ENCODE measurements around the gene CERS2. TPM values are rescaled to one million over a fixed set of nuclear protein-coding genes. Genes with fewer than 3 reads are reported as not detected.

The CERS2 gene
- total and polyA plus RNA-seq, 9 donors = 91.9 to 339 (median 156) TPM

DNA sequence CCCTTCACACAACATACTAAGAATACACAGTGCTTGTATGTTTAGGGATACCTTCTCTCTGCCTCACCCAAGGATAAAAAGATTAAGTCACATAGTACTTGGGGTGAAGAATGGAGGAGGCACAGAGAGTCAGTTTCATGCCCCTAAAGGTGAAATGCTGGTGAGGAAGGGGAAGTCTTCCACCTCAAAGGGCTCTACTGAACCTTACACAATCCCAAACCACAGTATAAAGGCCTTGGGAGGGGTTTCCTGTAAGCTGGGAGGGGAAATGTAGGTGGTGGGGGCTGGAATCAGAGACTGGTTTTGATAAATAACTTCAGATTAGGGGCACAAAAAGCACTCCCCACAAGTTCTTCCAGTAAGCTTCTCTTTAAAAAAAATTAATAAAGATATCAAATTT is 28.5 kb upstream of the CERS2 start:
- Histone ChIP-seq H3K27ac (no peak overlapping the region), H3K27me3 (no peaks in the 10 kb centered on the region), H3K4me1 (ENCODE audit: insufficient read depth) (peaks cover 9% of the 10 kb centered on the region), H3K4me3 (no peak overlapping the region), H3K9me3 (no peaks in the 10 kb centered on the region), H3K36me3 (no peaks in the 10 kb centered on the region)
- TF ChIP-seq EP300 (IDR thresholded peaks at IDR 0.05) = no peak
- no peak for TF ChIP-seq POLR2A (IDR thresholded peaks at IDR 0.05)
- TF ChIP-seq, protein P1, sequence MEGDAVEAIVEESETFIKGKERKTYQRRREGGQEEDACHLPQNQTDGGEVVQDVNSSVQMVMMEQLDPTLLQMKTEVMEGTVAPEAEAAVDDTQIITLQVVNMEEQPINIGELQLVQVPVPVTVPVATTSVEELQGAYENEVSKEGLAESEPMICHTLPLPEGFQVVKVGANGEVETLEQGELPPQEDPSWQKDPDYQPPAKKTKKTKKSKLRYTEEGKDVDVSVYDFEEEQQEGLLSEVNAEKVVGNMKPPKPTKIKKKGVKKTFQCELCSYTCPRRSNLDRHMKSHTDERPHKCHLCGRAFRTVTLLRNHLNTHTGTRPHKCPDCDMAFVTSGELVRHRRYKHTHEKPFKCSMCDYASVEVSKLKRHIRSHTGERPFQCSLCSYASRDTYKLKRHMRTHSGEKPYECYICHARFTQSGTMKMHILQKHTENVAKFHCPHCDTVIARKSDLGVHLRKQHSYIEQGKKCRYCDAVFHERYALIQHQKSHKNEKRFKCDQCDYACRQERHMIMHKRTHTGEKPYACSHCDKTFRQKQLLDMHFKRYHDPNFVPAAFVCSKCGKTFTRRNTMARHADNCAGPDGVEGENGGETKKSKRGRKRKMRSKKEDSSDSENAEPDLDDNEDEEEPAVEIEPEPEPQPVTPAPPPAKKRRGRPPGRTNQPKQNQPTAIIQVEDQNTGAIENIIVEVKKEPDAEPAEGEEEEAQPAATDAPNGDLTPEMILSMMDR (IDR thresholded peaks at IDR 0.05) = no peak
- no peak for DNase-seq
- intact Hi-C loops (cut with DNase I) = no loop called here

DNA sequence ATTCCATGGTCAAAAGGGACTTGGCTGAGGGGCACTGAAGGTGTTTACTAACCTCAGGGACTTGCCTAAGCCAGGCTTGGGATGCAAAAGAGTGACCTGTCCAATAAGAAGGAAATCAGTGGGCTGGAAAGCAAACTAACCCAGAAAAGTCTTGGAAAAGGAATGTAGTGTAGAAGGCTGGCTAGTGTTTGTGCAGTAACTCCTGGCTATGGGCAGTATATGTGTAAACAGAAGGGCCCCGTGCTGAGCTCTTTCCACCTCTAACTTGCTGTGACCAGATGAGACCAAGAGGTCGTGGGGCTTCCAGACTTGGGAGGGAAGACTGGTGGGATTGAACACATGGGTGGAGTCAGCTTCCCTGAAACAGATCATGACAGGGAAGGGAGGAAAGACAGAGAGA is 28.0 kb upstream of the CERS2 start:
- DNase-seq = no peak
- Histone ChIP-seq H3K27ac (no peak overlapping the region), H3K27me3 (no peaks in the 10 kb centered on the region), H3K4me1 (ENCODE audit: insufficient read depth) (peaks cover 9% of the 10 kb centered on the region), H3K9me3 (no peaks in the 10 kb centered on the region), H3K36me3 (no peaks in the 10 kb centered on the region), H3K4me3 (no peak overlapping the region)
- TF ChIP-seq POLR2A (IDR thresholded peaks at IDR 0.05) = no peak
- TF ChIP-seq, protein P1 (IDR thresholded peaks at IDR 0.05) = no peak
- TF ChIP-seq EP300 (IDR thresholded peaks at IDR 0.05) = no peak
- intact Hi-C loops (cut with DNase I) = no loop called here
- 28 to 41% (median 34%) methylated on average over 2 of the region's 2 CpGs for WGBS, 3 donors

DNA sequence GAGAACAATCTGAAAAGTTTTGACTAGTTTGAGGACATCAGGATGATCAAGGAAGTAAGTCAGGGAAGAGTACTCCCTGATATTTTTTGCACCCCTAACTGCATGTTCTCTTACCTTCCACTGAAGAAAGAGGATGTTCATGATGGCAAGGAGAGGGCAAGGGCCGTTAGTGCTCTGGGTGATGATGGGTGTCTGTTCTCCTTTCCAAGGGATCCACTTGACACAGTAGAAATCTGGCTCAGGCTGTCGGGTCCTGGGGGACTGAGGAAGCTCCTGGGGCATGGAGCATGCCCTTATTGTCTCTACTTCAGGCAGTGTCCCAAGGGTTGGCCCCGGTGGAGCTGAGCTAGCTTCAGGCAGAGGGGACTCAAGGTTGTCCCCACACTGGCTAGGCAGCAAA is 27.4 kb upstream of the CERS2 start:
- Histone ChIP-seq H3K4me3 (no peak overlapping the region), H3K4me1 (ENCODE audit: insufficient read depth) (peaks cover 9% of the 10 kb centered on the region), H3K9me3 (no peaks in the 10 kb centered on the region), H3K36me3 (no peaks in the 10 kb centered on the region), H3K27me3 (no peaks in the 10 kb centered on the region), H3K27ac (no peak overlapping the region)
- intact Hi-C loops (cut with DNase I) = no loop called here
- 66 to 76% (median 72%) methylated on average over 3 of the region's 3 CpGs for WGBS, 3 donors
- DNase-seq = no peak
- no peak for TF ChIP-seq POLR2A (IDR thresholded peaks at IDR 0.05)
- TF ChIP-seq, protein P1 (IDR thresholded peaks at IDR 0.05) = no peak
- no peak for TF ChIP-seq EP300 (IDR thresholded peaks at IDR 0.05)

DNA sequence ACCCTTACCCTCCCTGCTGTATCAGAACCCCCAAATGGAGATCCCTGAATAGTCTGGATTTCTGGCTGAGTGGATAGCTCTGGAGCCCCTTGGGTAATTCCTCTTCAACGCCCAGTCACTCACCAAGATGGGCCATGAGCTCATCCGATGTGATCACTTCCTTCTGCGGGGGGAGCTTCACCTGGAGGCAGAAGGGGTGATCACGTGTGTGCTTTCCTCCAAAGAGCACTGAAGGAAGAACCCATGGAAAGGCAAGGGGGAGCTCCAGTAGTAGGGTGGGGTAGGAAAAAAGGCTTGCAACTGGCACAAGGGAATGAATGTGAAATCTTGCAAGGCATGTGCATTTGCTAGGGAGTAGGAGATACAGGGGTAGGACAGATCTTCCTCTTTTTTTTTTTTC is 27.0 kb upstream of the CERS2 start:
- Histone ChIP-seq H3K4me3 (no peak overlapping the region), H3K27me3 (no peaks in the 10 kb centered on the region), H3K36me3 (no peaks in the 10 kb centered on the region), H3K9me3 (no peaks in the 10 kb centered on the region), H3K4me1 (ENCODE audit: insufficient read depth) (peaks cover 9% of the 10 kb centered on the region), H3K27ac (no peak overlapping the region)
- DNase-seq = no peak
- intact Hi-C loops (cut with DNase I) = no loop called here
- WGBS, 3 donors = 68 to 80% (median 73%) methylated on average over 4 of the region's 4 CpGs
- TF ChIP-seq POLR2A (IDR thresholded peaks at IDR 0.05) (no peak), EP300 (IDR thresholded peaks at IDR 0.05) (no peak)
- TF ChIP-seq, protein P1 (IDR thresholded peaks at IDR 0.05) = no peak

DNA sequence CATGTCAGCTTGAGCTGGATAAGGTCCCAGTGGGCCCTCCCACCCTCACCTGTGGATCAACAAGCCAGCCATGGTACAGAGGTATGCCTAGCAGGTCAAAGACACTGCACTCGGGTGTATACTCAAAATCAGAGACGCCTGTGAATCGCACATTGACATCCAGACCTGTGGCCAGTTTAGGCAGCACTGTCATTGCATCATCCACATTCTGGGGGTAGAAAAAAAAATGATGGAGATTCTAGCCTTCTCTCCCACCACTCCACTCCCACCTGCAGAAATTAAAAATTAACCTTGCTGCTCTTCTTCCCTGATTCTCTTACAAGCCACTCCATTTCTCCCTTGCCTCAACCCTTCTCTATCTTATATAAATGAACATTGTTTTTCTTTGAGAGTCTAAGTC is 25.8 kb upstream of the CERS2 start:
- H3K36me3 ChIP-seq = no peaks in the 10 kb centered on the region
- WGBS, 3 donors = 94 to 100% (median 96%) methylated on average over 3 of the region's 3 CpGs
- intact Hi-C loops (cut with DNase I) = no loop called here
- TF ChIP-seq POLR2A (IDR thresholded peaks at IDR 0.05) (no peak), EP300 (IDR thresholded peaks at IDR 0.05) (no peak)
- TF ChIP-seq, protein P1 (IDR thresholded peaks at IDR 0.05) = no peak
- DNase-seq = no peak
- H3K4me3 ChIP-seq = no peak overlapping the region
- no peaks in the 10 kb centered on the region for H3K9me3 ChIP-seq
- H3K4me1 ChIP-seq (ENCODE audit: insufficient read depth) = peaks cover 10% of the 10 kb centered on the region
- H3K27me3 ChIP-seq = no peaks in the 10 kb centered on the region
- H3K27ac ChIP-seq = no peak overlapping the region
